Heart right ventricle (tissue), 16 donors: Measurements from ENCODE around the gene PODN. TPM values are rescaled to one million over a fixed set of nuclear protein-coding genes. Genes with fewer than 3 reads are reported as not detected.
A peak's percentile ranks its signal among the peaks of the same experiment; 100 is the strongest.

Experiments
- ATAC-seq, 8 donors: fragments of 200-7000 bp; cut with Tn5 transposase; one replicate each; pipeline ENCODE4 v1.9.1; 2020; ENCODE audit warnings: mild to moderate bottlenecking in 8 of 8, moderate library complexity in 8 of 8, moderate number of reproducible peaks in 1 of 8
- DNase-seq, 2 donors: peaks; one replicate each; pipeline ENCODE4 v3.0.0-alpha.2; 2020
- H3K27ac ChIP-seq, 10 donors: fragments of 200-600 bp; sonication (generic) in 2 of 10; one replicate each; pipeline versions ENCODE4 v1.5.0 to v1.8.0; 2020 to 2022; ENCODE audit warnings: mild to moderate bottlenecking in 3 of 10
- H3K27me3 ChIP-seq, 7 donors: fragments of 200-600 bp; one replicate each; pipeline ENCODE4 v1.8.0; 2021 to 2022; ENCODE audit warnings: mild to moderate bottlenecking in 2 of 7
- H3K36me3 ChIP-seq, 9 donors: fragments of 200-600 bp; sonication (generic) in 1 of 9; one replicate each; pipeline versions ENCODE4 v1.5.0 to v1.8.0; 2020 to 2022; ENCODE audit warnings: mild to moderate bottlenecking in 2 of 9
- H3K4me1 ChIP-seq, 9 donors: fragments of 200-600 bp; sonication (generic) in 1 of 9; one replicate each; pipeline versions ENCODE4 v1.5.0 to v1.8.0; 2020 to 2022; ENCODE audit warnings: mild to moderate bottlenecking in 4 of 9
- H3K4me3 ChIP-seq, 10 donors: fragments of 200-600 bp; sonication (generic) in 2 of 10; one replicate each; pipeline versions ENCODE4 v1.5.0 to v1.8.0; 2020 to 2022; ENCODE audit warnings: mild to moderate bottlenecking in 7 of 10, moderate library complexity in 2 of 10
- H3K9me3 ChIP-seq, 11 donors: fragments of 200-600 bp in 10 of 11; sonication (generic) in 2 of 11; one replicate each; pipeline versions ENCODE4 v1.5.0 to v1.8.0; 2013 to 2022; ENCODE audit warnings: mild to moderate bottlenecking in 2 of 11, control low read depth in 1 of 11, moderate library complexity in 1 of 11
- CTCF ChIP-seq, 9 donors: fragments of 200-600 bp; sonication (generic) in 2 of 9; IDR thresholded peaks; one replicate each; pipeline versions ENCODE4 v1.5.0 to v1.8.0; 2021 to 2022; ENCODE audit warnings: antibody characterized with exemption in 9 of 9, mild to moderate bottlenecking in 5 of 9, moderate library complexity in 1 of 9
- WGBS, 2 donors: extraction: QIAGEN DNeasy Blood & Tissue Kit; methylation state at CpG; one replicate each; pipeline ENCODE4 v1.1.7; 2013; ENCODE audit warnings: inconsistent platforms in 1 of 2; 5-methylcytosine and 5-hydroxymethylcytosine counted together
- intact Hi-C, 10 donors: fragments of 100-400 bp; cut with DNase I; formaldehyde crosslinking; loops; one replicate each; pipeline versions ENCODE4 v1.11.1 to v1.14.2; 2022
- polyA plus RNA-seq, 2 donors: library from polyadenylated mRNA; stranded (reverse); fragments of 200-250 nt; gene quantifications; one replicate each; pipeline ENCODE4 v1.2.3, GENCODE V29; 2013
- total RNA-seq, 10 donors: library from RNA; stranded (reverse); fragmentation: NEBNext Ultra II Directional in 3 of 10; extraction: Animal tissue kit (Norgen Biotek cat#: 25700) in 3 of 10; gene quantifications; one replicate each; pipeline versions ENCODE4 v1.2.1 to v1.2.4, GENCODE V29; 2021 to 2023
- donor health status: Arrhythmogenic right ventricular cardiomyopathy.
- donor health status: ischemic (EF 13 %, LVEDD 7.1; RV severe dilation, severe dysfunction).
- donor health status: healthy with polysubstance abuse.
- donor health status: DM: no; HTN: yes; CAD: no.
- donor health status: DM: no; HTN: no; CAD: no.
- donor health status: ischemic (EF 25% LVEDD 6.9; RV normal size, moderate dysfunction).
- donor health status: ischemic (EF 25% LVEDD 5.7; RV mildly dilated, moderate dysfunction).
- donor health status: healthy.
- donor health status: DM: yes; HTN: yes; CAD: no.
- donor health status: Ischemic cardiomyopathy.
- donor health status: ischemic (EF 35%, LVEDD 5.7; RV mildly dilated, moderate dysfunction).
- donor health status: nonischemic (EF 11% LVEDD 7.7; RV severe dilation, severe dysfunction).
- donor health status: DM: yes; HTN: yes; CAD: no.
- donor health status: PGD.
- donor health status: ischemic (EF 29% LVEDD 5.4; RV normal size, mild dysfunction).
- donor health status: nonischemic (EF 23%, LVEDD 6.1; RV moderate dilation, normal function).

PODN gene
- total and polyA plus RNA-seq, 12 donors, result 11.2 to 27.4 (median 15.4) TPM

GRCh38 chr1:53060579-53060978, 1.4 kb upstream of the PODN start:
- peaks cover 0 to 42% (median 22%) of the 10 kb centered on the region in 9 donors for H3K4me1 ChIP-seq
- 71 to 72% methylated on average over 1 of the region's 1 CpG for WGBS, 2 donors
- peak overlapping the region in 6 of 10 donors; percentile 4 to 92 (median 82) for H3K27ac ChIP-seq
- H3K4me3 ChIP-seq, result no peak overlapping the region
- no peak for TF ChIP-seq CTCF (IDR thresholded peaks at IDR 0.05)
- DNase-seq, result no peak
- ATAC-seq, result no peak
- H3K36me3 ChIP-seq, result no peaks in the 10 kb centered on the region
- intact Hi-C loops, result loop anchor here in 2 of 10 donors (5.0 to 10.0 kb wide), 2 partner anchors 122 to 124 kb away; no protein-coding TSS in a partner anchor
- no peaks in the 10 kb centered on the region for H3K9me3 ChIP-seq
- peaks cover 0 to 40% (median 8%) of the 10 kb centered on the region in 7 donors for H3K27me3 ChIP-seq

- Histone ChIP-seq H3K9me3 (no peaks in the 10 kb centered on the region), H3K27me3 (peaks cover 0 to 40% (median 8%) of the 10 kb centered on the region in 7 donors), H3K4me1 (peaks cover 0 to 42% (median 22%) of the 10 kb centered on the region in 9 donors), H3K36me3 (no peaks in the 10 kb centered on the region), H3K4me3 (peak overlapping the region; percentile 31 to 91 (median 66)), H3K27ac (peak overlapping the region; percentile 27 to 92 (median 78))
- ATAC-seq (peak; percentile 11 to 62 (median 40)), DNase-seq (peak in 1 of 2 donors; percentile 63)
- WGBS, 2 donors, result 43 to 50% methylated on average over 19 of the region's 19 CpGs
- no peak for TF ChIP-seq CTCF (IDR thresholded peaks at IDR 0.05)
- intact Hi-C loops, result loop anchor here in 2 of 10 donors (5.0 to 10.0 kb wide), 2 partner anchors 121 to 124 kb away; no protein-coding TSS in a partner anchor
These were observed 722 bp upstream of the PODN start for GRCh38 chr1:53061123-53061858.

- Histone ChIP-seq H3K4me3 (peak overlapping the region; percentile 31 to 91 (median 66)), H3K9me3 (no peaks in the 10 kb centered on the region), H3K27ac (peak overlapping the region in 9 of 10 donors; percentile 6 to 92 (median 80)), H3K4me1 (peaks cover 0 to 34% (median 18%) of the 10 kb centered on the region in 9 donors), H3K36me3 (no peaks in the 10 kb centered on the region), H3K27me3 (peaks cover 0 to 40% (median 8%) of the 10 kb centered on the region in 7 donors)
- 17 to 25% methylated on average over 61 of the region's 61 CpGs for WGBS, 2 donors
- intact Hi-C loops, result loop anchor here in 2 of 10 donors (5.0 to 10.0 kb wide), 2 partner anchors 119 to 122 kb away; no protein-coding TSS in a partner anchor
- peak in 4 of 9 donors; percentile 7 to 23 (median 10) for TF ChIP-seq CTCF (IDR thresholded peaks at IDR 0.05)
- DNase-seq (peak in 1 of 2 donors; percentile 26), ATAC-seq (peak in 5 of 8 donors; percentile 4 to 44 (median 5))
These were observed 937 bp downstream of the PODN start for GRCh38 chr1:53062708-53063591.
